Stimulated activated CD8-positive, alpha-beta memory T cell treated with anti-CD3 and anti-CD28 coated beads, Interleukin-4, amount 100 ng/mL, for 4 hours (primary cell): Measurements from ENCODE around the gene DLGAP1.
"Not testable (repeated sequence)": the region's sequence is repeated elsewhere in the genome, so short reads cannot be mapped to it uniquely, and the experiment has no call there.

ENCODE experiments used
- DNase-seq, 2 donors: peaks; one replicate each; pipeline ENCODE4 v3.0.0-alpha.2; 2020; ENCODE audit warnings: low read depth in 2 of 2, low spot score in 1 of 2

The DLGAP1 gene

GRCh38 chr18:4391859-4392258, 63.2 kb downstream of the DLGAP1 start:
- no peak for DNase-seq

- DNase-seq = no peak
These were observed 69.2 kb downstream of the DLGAP1 start for GRCh38 chr18:4385876-4386275.

- no peak for DNase-seq
These were observed 70.2 kb downstream of the DLGAP1 start for GRCh38 chr18:4384932-4385331.

GRCh38 chr18:4374564-4374963, 80.5 kb downstream of the DLGAP1 start:
- DNase-seq = no peak

- DNase-seq = no peak
These were observed 85.4 kb downstream of the DLGAP1 start for GRCh38 chr18:4369705-4370104.

- DNase-seq = no peak
These were observed 94.8 kb downstream of the DLGAP1 start for GRCh38 chr18:4360221-4360715.

GRCh38 chr18:4358618-4359017, 96.5 kb downstream of the DLGAP1 start:
- no peak for DNase-seq

GRCh38 chr18:4357579-4357978, 97.5 kb downstream of the DLGAP1 start:
- no peak for DNase-seq

- no peak for DNase-seq
These were observed 98.2 kb downstream of the DLGAP1 start for GRCh38 chr18:4356929-4357328.

GRCh38 chr18:4353853-4354418, 101.2 kb downstream of the DLGAP1 start:
- DNase-seq = no peak

GRCh38 chr18:4352746-4353551, 102.2 kb downstream of the DLGAP1 start:
- no peak for DNase-seq

GRCh38 chr18:4351005-4351404, 104.1 kb downstream of the DLGAP1 start:
- no peak for DNase-seq

- DNase-seq = no peak
These were observed 119.7 kb downstream of the DLGAP1 start for GRCh38 chr18:4335386-4335785.

- no peak for DNase-seq
These were observed 122.1 kb downstream of the DLGAP1 start for GRCh38 chr18:4333043-4333442.

GRCh38 chr18:4319738-4320677, 135.1 kb downstream of the DLGAP1 start:
- no peak for DNase-seq

- no peak for DNase-seq
These were observed 136.8 kb downstream of the DLGAP1 start for GRCh38 chr18:4318311-4318710.

- not testable (repeated sequence) for DNase-seq
These were observed 143.2 kb downstream of the DLGAP1 start for GRCh38 chr18:4311945-4312344.

GRCh38 chr18:4311136-4311535, 144.0 kb downstream of the DLGAP1 start:
- DNase-seq = no peak

GRCh38 chr18:4309227-4309626, 145.9 kb downstream of the DLGAP1 start:
- no peak for DNase-seq

GRCh38 chr18:4308576-4308975, 146.5 kb downstream of the DLGAP1 start:
- no peak for DNase-seq

- DNase-seq = no peak
These were observed 155.7 kb downstream of the DLGAP1 start for GRCh38 chr18:4299395-4299794.

GRCh38 chr18:4293337-4293736, 161.8 kb downstream of the DLGAP1 start:
- DNase-seq = no peak
